Neural cell (in vitro differentiated cells): ENCODE measurements around the gene DNAJC18. TPM values are rescaled to one million over a fixed set of nuclear protein-coding genes. Genes with fewer than 3 reads are reported as not detected.

Experiments used
- H2AFZ ChIP-seq: fragments of 200-600, 300-800 bp; sonication (generic), shearing (Covaris generic); 2 replicates; pipeline ENCODE4 v1.6.0; 2014; ENCODE audit warnings: low read depth, mild to moderate bottlenecking, antibody characterized with exemption, low read length, moderate library complexity
- H3F3A ChIP-seq: fragments of 200-600 bp; shearing (Covaris generic); 2 replicates; pipeline ENCODE4 v1.6.1; 2016; ENCODE audit warnings: mild to moderate bottlenecking, moderate library complexity, mixed read lengths, antibody characterized with exemption, low read length; ENCODE audit not compliant: insufficient read depth, poor library complexity, severe bottlenecking
- H3K27ac ChIP-seq: fragments of 200-600, 300-800 bp; sonication (generic), shearing (Covaris generic); 2 replicates; pipeline ENCODE4 v1.5.1; 2014; ENCODE audit warnings: mild to moderate bottlenecking, low read length, moderate library complexity
- H3K27me3 ChIP-seq: fragments of 300-800, 200-600 bp; sonication (generic), shearing (Covaris generic); 2 replicates; pipeline ENCODE4 v1.6.0; 2014; ENCODE audit warnings: mild to moderate bottlenecking, low read depth, low read length, moderate library complexity; ENCODE audit not compliant: insufficient read depth
- H3K36me3 ChIP-seq: fragments of 300-800, 200-600 bp; sonication (generic), shearing (Covaris generic); 2 replicates; pipeline ENCODE4 v1.5.1; 2014; ENCODE audit warnings: mild to moderate bottlenecking, antibody characterized with exemption, low read length, moderate library complexity; ENCODE audit not compliant: insufficient read depth
- H3K4me2 ChIP-seq: fragments of 300-800, 200-600 bp; sonication (generic), shearing (Covaris generic); 2 replicates; pipeline ENCODE4 v1.6.0; 2014; ENCODE audit warnings: mild to moderate bottlenecking, low read length
- H3K4me3 ChIP-seq: fragments of 300-800, 200-600 bp; sonication (generic), shearing (Covaris generic); 2 replicates; pipeline ENCODE4 v1.5.1; 2014; ENCODE audit warnings: mild to moderate bottlenecking, low read length, moderate library complexity
- H3K79me2 ChIP-seq: fragments of 200-600 bp; shearing (Covaris generic); replicated peaks from 2 replicates; pipeline ENCODE4 v1.6.0; 2014; ENCODE audit warnings: mild to moderate bottlenecking, low read length, moderate library complexity; ENCODE audit not compliant: insufficient read depth
- H3K9ac ChIP-seq: fragments of 300-800, 200-600 bp; sonication (generic), shearing (Covaris generic); 2 replicates; pipeline ENCODE4 v1.6.1; 2016; ENCODE audit warnings: mild to moderate bottlenecking, low read length, mixed read lengths
- H3K9me2 ChIP-seq: fragments of 200-600 bp; shearing (Covaris generic); 2 replicates; pipeline ENCODE4 v1.6.1; 2016; ENCODE audit warnings: mild to moderate bottlenecking, low read length, mixed read lengths; ENCODE audit not compliant: insufficient read depth
- H3K9me3 ChIP-seq: fragments of 200-600, 300-800 bp; sonication (generic), shearing (Covaris generic); 2 replicates; pipeline ENCODE4 v1.6.1; 2016; ENCODE audit warnings: mild to moderate bottlenecking, mixed run types, low read length, moderate library complexity, mixed read lengths
- H4K20me1 ChIP-seq: fragments of 200-600 bp; shearing (Covaris generic); 2 replicates; pipeline ENCODE4 v1.6.1; 2016; ENCODE audit warnings: mild to moderate bottlenecking, mixed run types; ENCODE audit not compliant: insufficient read depth
- CTCF ChIP-seq: fragments of 450-650 bp; IDR thresholded peaks from 2 replicates; pipeline ENCODE4 v1.5.1; 2014; ENCODE audit warnings: antibody characterized with exemption, mild to moderate bottlenecking, moderate library complexity; ENCODE audit not compliant: poor library complexity, severe bottlenecking
- EP300 ChIP-seq: fragments of 450-650 bp; conservative IDR thresholded peaks from 2 replicates; pipeline ENCODE4 v1.6.1; 2014; ENCODE audit warnings: antibody characterized with exemption, mild to moderate bottlenecking, moderate library complexity; ENCODE audit not compliant: poor library complexity, severe bottlenecking
- EZH2 ChIP-seq: fragments of 200-600, 300-800 bp; shearing (Covaris generic), sonication (generic); IDR thresholded peaks from 2 replicates; pipeline ENCODE4 v1.6.1; 2014; ENCODE audit warnings: antibody characterized with exemption, low read length, borderline replicate concordance, mild to moderate bottlenecking; ENCODE audit not compliant: insufficient read depth, poor library complexity, severe bottlenecking
- MXI1 ChIP-seq: fragments of 450-650 bp; conservative IDR thresholded peaks from 2 replicates; pipeline ENCODE4 v1.6.1; 2014; ENCODE audit warnings: antibody characterized with exemption, mild to moderate bottlenecking; ENCODE audit not compliant: poor library complexity, severe bottlenecking
- POLR2AphosphoS5 ChIP-seq: IDR thresholded peaks from 2 replicates; pipeline ENCODE4 v1.6.1; 2012
- RAD21 ChIP-seq: fragments of 450-650 bp; conservative IDR thresholded peaks from 2 replicates; pipeline ENCODE4 v1.6.1; 2014; ENCODE audit warnings: antibody characterized with exemption, mild to moderate bottlenecking, moderate library complexity
- SMC3 ChIP-seq: fragments of 450-650 bp; conservative IDR thresholded peaks from 2 replicates; pipeline ENCODE4 v1.6.1; 2014; ENCODE audit warnings: antibody characterized with exemption, mild to moderate bottlenecking, moderate library complexity; ENCODE audit not compliant: poor library complexity
- TAF1 ChIP-seq: IDR thresholded peaks from 2 replicates; pipeline ENCODE4 v1.6.1; 2012; ENCODE audit warnings: low read depth
- polyA plus RNA-seq: library from polyadenylated mRNA; depleted of rRNA; stranded (reverse); fragments of >200 nt; gene quantifications from 2 replicates; pipeline ENCODE4 v1.2.3, GENCODE V29; 2014
- TF ChIP-seq, protein P1 (sequence below): IDR thresholded peaks from 2 replicates; pipeline ENCODE4 v1.6.1; 2012; ENCODE audit warnings: borderline replicate concordance

The DNAJC18 gene
- polyA plus RNA-seq, 1 donor from 2014 or later = 44.4 TPM

DNA sequence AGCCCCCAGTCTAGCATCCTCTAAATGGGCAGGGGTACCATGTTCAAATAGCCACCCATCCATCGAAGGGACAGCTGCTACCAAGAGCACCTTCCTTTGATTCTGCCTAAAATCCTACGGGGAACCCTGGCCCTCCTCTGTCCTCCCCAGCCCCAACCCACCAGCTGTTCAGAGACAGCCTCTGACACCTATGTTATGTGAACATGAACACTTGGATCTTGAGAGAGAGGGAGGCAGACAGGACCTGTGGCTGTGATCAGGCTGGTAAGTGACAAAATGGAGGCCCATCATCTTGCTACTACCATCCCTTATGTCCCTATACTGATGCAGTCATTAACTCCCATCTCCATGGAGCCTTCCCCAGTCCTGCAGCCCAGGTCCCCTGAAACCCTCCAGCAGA is 64.4 kb downstream of the DNAJC18 start:
- H3F3A ChIP-seq = no peaks in the 10 kb centered on the region
- no peak overlapping the region for H3K4me2 ChIP-seq
- no peak overlapping the region for H3K27ac ChIP-seq
- H4K20me1 ChIP-seq = no peaks in the 10 kb centered on the region
- TF ChIP-seq MXI1 (no peak), TAF1 (no peak), EP300 (no peak), EZH2 (no peak), RAD21 (no peak), CTCF (no peak), POLR2AphosphoS5 (peak; percentile 18)
- TF ChIP-seq, protein P1, sequence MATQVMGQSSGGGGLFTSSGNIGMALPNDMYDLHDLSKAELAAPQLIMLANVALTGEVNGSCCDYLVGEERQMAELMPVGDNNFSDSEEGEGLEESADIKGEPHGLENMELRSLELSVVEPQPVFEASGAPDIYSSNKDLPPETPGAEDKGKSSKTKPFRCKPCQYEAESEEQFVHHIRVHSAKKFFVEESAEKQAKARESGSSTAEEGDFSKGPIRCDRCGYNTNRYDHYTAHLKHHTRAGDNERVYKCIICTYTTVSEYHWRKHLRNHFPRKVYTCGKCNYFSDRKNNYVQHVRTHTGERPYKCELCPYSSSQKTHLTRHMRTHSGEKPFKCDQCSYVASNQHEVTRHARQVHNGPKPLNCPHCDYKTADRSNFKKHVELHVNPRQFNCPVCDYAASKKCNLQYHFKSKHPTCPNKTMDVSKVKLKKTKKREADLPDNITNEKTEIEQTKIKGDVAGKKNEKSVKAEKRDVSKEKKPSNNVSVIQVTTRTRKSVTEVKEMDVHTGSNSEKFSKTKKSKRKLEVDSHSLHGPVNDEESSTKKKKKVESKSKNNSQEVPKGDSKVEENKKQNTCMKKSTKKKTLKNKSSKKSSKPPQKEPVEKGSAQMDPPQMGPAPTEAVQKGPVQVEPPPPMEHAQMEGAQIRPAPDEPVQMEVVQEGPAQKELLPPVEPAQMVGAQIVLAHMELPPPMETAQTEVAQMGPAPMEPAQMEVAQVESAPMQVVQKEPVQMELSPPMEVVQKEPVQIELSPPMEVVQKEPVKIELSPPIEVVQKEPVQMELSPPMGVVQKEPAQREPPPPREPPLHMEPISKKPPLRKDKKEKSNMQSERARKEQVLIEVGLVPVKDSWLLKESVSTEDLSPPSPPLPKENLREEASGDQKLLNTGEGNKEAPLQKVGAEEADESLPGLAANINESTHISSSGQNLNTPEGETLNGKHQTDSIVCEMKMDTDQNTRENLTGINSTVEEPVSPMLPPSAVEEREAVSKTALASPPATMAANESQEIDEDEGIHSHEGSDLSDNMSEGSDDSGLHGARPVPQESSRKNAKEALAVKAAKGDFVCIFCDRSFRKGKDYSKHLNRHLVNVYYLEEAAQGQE = no peak
- H3K9ac ChIP-seq = no peak overlapping the region
- H3K79me2 ChIP-seq = no peaks in the 10 kb centered on the region
- H3K27me3 ChIP-seq = no peaks in the 10 kb centered on the region
- no peak overlapping the region for H2AFZ ChIP-seq
- H3K4me3 ChIP-seq = no peak overlapping the region
- no peaks in the 10 kb centered on the region for H3K9me2 ChIP-seq
- peaks cover 4% of the 10 kb centered on the region for H3K36me3 ChIP-seq
- no peaks in the 10 kb centered on the region for H3K9me3 ChIP-seq

DNA sequence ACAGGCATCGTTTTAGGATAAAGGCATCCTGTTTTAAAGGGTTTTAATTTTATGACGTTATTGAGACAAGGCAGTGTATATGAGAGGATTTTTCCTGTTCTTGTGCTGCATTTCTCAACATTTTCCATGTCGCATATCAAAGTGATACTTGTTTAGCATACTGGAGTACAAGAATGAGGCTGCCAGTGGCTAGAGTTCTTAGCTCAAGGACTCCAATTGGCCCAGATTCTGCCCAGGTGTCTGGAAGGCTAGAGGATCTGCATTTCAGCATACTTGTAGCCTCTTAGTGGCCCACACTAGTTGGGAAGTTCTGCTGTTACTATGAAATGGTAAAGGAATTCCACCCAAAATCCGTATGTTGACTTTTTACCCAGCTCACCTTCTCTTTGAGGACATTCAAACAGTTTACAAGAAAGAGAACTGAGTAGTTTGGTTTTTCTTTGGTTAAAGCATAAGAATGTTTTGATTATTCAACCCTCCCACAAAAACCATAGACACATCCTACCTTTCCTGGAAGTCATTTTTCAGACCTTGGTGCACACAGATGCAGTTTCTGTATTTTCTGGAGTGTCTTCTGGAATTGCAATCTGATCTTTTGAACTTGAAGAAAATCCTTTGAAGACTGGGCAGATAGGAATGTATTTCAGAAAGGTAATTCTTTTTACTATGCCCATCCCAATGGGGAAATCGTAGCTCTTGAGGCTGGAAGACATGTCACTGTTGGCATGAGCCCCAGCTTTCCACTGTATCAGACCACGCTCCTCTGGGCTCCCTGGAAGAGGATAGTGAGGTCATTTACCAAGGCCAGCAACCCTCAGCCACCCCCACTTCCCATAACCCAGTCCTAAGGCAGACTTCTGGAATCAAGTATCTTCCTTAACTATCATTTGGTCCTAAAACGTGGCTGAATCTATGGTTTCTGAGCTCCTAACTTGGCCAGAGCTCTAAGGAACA is 67.6 kb downstream of the DNAJC18 start:
- Histone ChIP-seq H3K36me3 (peaks cover 11% of the 10 kb centered on the region), H3K79me2 (no peaks in the 10 kb centered on the region), H4K20me1 (no peaks in the 10 kb centered on the region), H2AFZ (no peak overlapping the region), H3K9ac (no peak overlapping the region), H3K9me2 (no peaks in the 10 kb centered on the region), H3K27ac (no peak overlapping the region), H3K4me2 (no peak overlapping the region), H3K4me3 (no peak overlapping the region), H3K9me3 (no peaks in the 10 kb centered on the region), H3F3A (no peaks in the 10 kb centered on the region), H3K27me3 (no peaks in the 10 kb centered on the region)
- TF ChIP-seq POLR2AphosphoS5 (no peak), EP300 (no peak), SMC3 (no peak)
